Ovary (tissue), 3 donors: ENCODE results near the gene GLT8D1.

Experiments
- CTCF ChIP-seq, 3 donors: fragments of 450-650 bp in 2 of 3; fragments of 200-600 bp in 1 of 3; IDR thresholded peaks; one replicate each; pipeline versions ENCODE4 v1.5.1 to v1.8.0; 2016 to 2022; ENCODE audit warnings: antibody characterized with exemption in 3 of 3, mild to moderate bottlenecking in 1 of 3
- POLR2A ChIP-seq: fragments of 450-650 bp; IDR thresholded peaks from one replicate; pipeline ENCODE4 v1.6.1; 2017; ENCODE audit warnings: antibody characterized with exemption, mild to moderate bottlenecking, moderate library complexity
- donor health status: DM: no; HTN: no; CAD: no.

GRCh38 chr3:52743152-52743551 lies 37.6 kb upstream of the GLT8D1 start:
- TF ChIP-seq CTCF (IDR thresholded peaks at IDR 0.05), result no peak
- no peak for TF ChIP-seq POLR2A
